ENCODE measurements around the gene ZNF546.

The ZNF546 gene

GRCh38 chr19:39963898-39964297, 33.0 kb upstream of the ZNF546 start:
- peaks cover 88% of the 10 kb centered on the region for H3K27me3 ChIP-seq
- no peak overlapping the region for H3K4me3 ChIP-seq (ENCODE audit: low read depth in 1 of 2, low read length in 1 of 2)
- no peak overlapping the region for H3K27ac ChIP-seq
- no peaks in the 10 kb centered on the region for H3K36me3 ChIP-seq
- no peak for TF ChIP-seq CTCF (IDR thresholded peaks at IDR 0.05)
- H3K9me3 ChIP-seq, result no peaks in the 10 kb centered on the region
- H3K4me1 ChIP-seq (ENCODE audit: control insufficient read depth in 1 of 2, insufficient read depth in 1 of 2, low read depth in 1 of 2, low read length in 1 of 2), result peaks cover 0 to 16% of the 10 kb centered on the region in 2 experiments

GRCh38 chr19:39966617-39967016, 30.2 kb upstream of the ZNF546 start:
- TF ChIP-seq CTCF (IDR thresholded peaks at IDR 0.05), result no peak
- no peak overlapping the region for H3K27ac ChIP-seq
- no peaks in the 10 kb centered on the region for H3K36me3 ChIP-seq
- H3K4me3 ChIP-seq (ENCODE audit: low read depth in 1 of 2, low read length in 1 of 2), result no peak overlapping the region
- H3K27me3 ChIP-seq, result peaks cover 64% of the 10 kb centered on the region
- peaks cover 9 to 22% of the 10 kb centered on the region in 2 experiments for H3K4me1 ChIP-seq (ENCODE audit: control insufficient read depth in 1 of 2, insufficient read depth in 1 of 2, low read depth in 1 of 2, low read length in 1 of 2)
- H3K9me3 ChIP-seq, result no peaks in the 10 kb centered on the region

GRCh38 chr19:39967561-39967960, 29.3 kb upstream of the ZNF546 start:
- H3K27ac ChIP-seq, result no peak overlapping the region
- no peaks in the 10 kb centered on the region for H3K9me3 ChIP-seq
- H3K27me3 ChIP-seq, result peaks cover 54% of the 10 kb centered on the region
- TF ChIP-seq CTCF (IDR thresholded peaks at IDR 0.05), result no peak
- peaks cover 14 to 27% of the 10 kb centered on the region in 2 experiments for H3K4me1 ChIP-seq (ENCODE audit: control insufficient read depth in 1 of 2, insufficient read depth in 1 of 2, low read depth in 1 of 2, low read length in 1 of 2)
- peaks cover 6% of the 10 kb centered on the region for H3K36me3 ChIP-seq
- no peak overlapping the region for H3K4me3 ChIP-seq (ENCODE audit: low read depth in 1 of 2, low read length in 1 of 2)

- TF ChIP-seq CTCF (IDR thresholded peaks at IDR 0.05), result no peak
- Histone ChIP-seq H3K36me3 (peaks cover 18% of the 10 kb centered on the region), H3K9me3 (no peaks in the 10 kb centered on the region), H3K27ac (no peak overlapping the region), H3K4me3 (ENCODE audit: low read depth in 1 of 2, low read length in 1 of 2) (no peak overlapping the region), H3K27me3 (peaks cover 42% of the 10 kb centered on the region), H3K4me1 (ENCODE audit: control insufficient read depth in 1 of 2, insufficient read depth in 1 of 2, low read depth in 1 of 2, low read length in 1 of 2) (peaks cover 14 to 22% of the 10 kb centered on the region in 2 experiments)
Measured at GRCh38 chr19:39968789-39969188, 28.1 kb upstream of the ZNF546 start.

GRCh38 chr19:39969266-39969665, 27.6 kb upstream of the ZNF546 start:
- no peaks in the 10 kb centered on the region for H3K9me3 ChIP-seq
- H3K4me1 ChIP-seq (ENCODE audit: control insufficient read depth in 1 of 2, insufficient read depth in 1 of 2, low read depth in 1 of 2, low read length in 1 of 2), result peaks cover 14 to 19% of the 10 kb centered on the region in 2 experiments
- no peak overlapping the region for H3K27ac ChIP-seq
- H3K36me3 ChIP-seq, result peaks cover 23% of the 10 kb centered on the region
- TF ChIP-seq CTCF (IDR thresholded peaks at IDR 0.05), result no peak
- H3K4me3 ChIP-seq (ENCODE audit: low read depth in 1 of 2, low read length in 1 of 2), result no peak overlapping the region
- peaks cover 42% of the 10 kb centered on the region for H3K27me3 ChIP-seq
